ENCODE data around the gene NTF3. TPM values are rescaled to one million over a fixed set of nuclear protein-coding genes. Genes with fewer than 3 reads are reported as not detected.

NTF3 gene
- total RNA-seq, 1 donor from 2014 or later: 2.9 TPM

- no peak for FAIRE-seq
Measured at GRCh38 chr12:5456030-5456429, 24.1 kb downstream of the NTF3 start.

GRCh38 chr12:5456906-5457305, 25.0 kb downstream of the NTF3 start:
- DNase-seq (ENCODE audit: low spot score in 2 of 2): no peak
- FAIRE-seq: no peak

More at GRCh38 chr12:5456030-5456429, 24.1 kb downstream of the NTF3 start:
- no peak for DNase-seq (ENCODE audit: low spot score in 2 of 2)

GRCh38 chr12:5458229-5459050, 26.5 kb downstream of the NTF3 start:
- DNase-seq (ENCODE audit: low spot score in 2 of 2) (no peak), FAIRE-seq (no peak)

GRCh38 chr12:5459051-5459782, 27.3 kb downstream of the NTF3 start:
- FAIRE-seq: no peak

GRCh38 chr12:5460817-5461216, 28.9 kb downstream of the NTF3 start:
- FAIRE-seq (no peak), DNase-seq (ENCODE audit: low spot score in 2 of 2) (no peak)

More at GRCh38 chr12:5459051-5459782, 27.3 kb downstream of the NTF3 start:
- no peak for DNase-seq (ENCODE audit: low spot score in 2 of 2)

GRCh38 chr12:5461966-5462365, 30.1 kb downstream of the NTF3 start:
- FAIRE-seq: no peak
- DNase-seq (ENCODE audit: low spot score in 2 of 2): no peak

GRCh38 chr12:5464096-5464495, 32.2 kb downstream of the NTF3 start:
- DNase-seq (ENCODE audit: low spot score in 2 of 2) (no peak), FAIRE-seq (no peak)

GRCh38 chr12:5465384-5465783, 33.5 kb downstream of the NTF3 start:
- DNase-seq (ENCODE audit: low spot score in 2 of 2): no peak
- no peak for FAIRE-seq

- FAIRE-seq (no peak), DNase-seq (ENCODE audit: low spot score in 2 of 2) (no peak)
Measured at GRCh38 chr12:5466521-5466960, 34.6 kb downstream of the NTF3 start.

GRCh38 chr12:5467931-5468330, 36.0 kb downstream of the NTF3 start:
- no peak for FAIRE-seq

GRCh38 chr12:5470221-5470620, 38.3 kb downstream of the NTF3 start:
- DNase-seq (ENCODE audit: low spot score in 2 of 2): no peak
- no peak for FAIRE-seq

More at GRCh38 chr12:5467931-5468330, 36.0 kb downstream of the NTF3 start:
- no peak for DNase-seq (ENCODE audit: low spot score in 2 of 2)

- no peak for FAIRE-seq
- no peak for DNase-seq (ENCODE audit: low spot score in 2 of 2)
Measured at GRCh38 chr12:5470703-5471102, 38.8 kb downstream of the NTF3 start.

GRCh38 chr12:5473076-5473782, 41.3 kb downstream of the NTF3 start:
- no peak for FAIRE-seq
- DNase-seq (ENCODE audit: low spot score in 2 of 2): no peak

GRCh38 chr12:5473783-5474116, 41.8 kb downstream of the NTF3 start:
- DNase-seq (ENCODE audit: low spot score in 2 of 2) (no peak), FAIRE-seq (no peak)

GRCh38 chr12:5476356-5476755, 44.4 kb downstream of the NTF3 start:
- no peak for FAIRE-seq
- DNase-seq (ENCODE audit: low spot score in 2 of 2): no peak

GRCh38 chr12:5478081-5478706, 46.3 kb downstream of the NTF3 start:
- DNase-seq (ENCODE audit: low spot score in 2 of 2) (no peak), FAIRE-seq (no peak)

GRCh38 chr12:5479761-5480160, 47.9 kb downstream of the NTF3 start:
- DNase-seq (ENCODE audit: low spot score in 2 of 2) (no peak), FAIRE-seq (no peak)

- FAIRE-seq: no peak
- no peak for DNase-seq (ENCODE audit: low spot score in 2 of 2)
Measured at GRCh38 chr12:5480218-5480937, 48.5 kb downstream of the NTF3 start.

- DNase-seq (ENCODE audit: low spot score in 2 of 2) (no peak), FAIRE-seq (no peak)
Measured at GRCh38 chr12:5480938-5481303, 49.0 kb downstream of the NTF3 start.

- no peak for FAIRE-seq
Measured at GRCh38 chr12:5481645-5482044, 49.7 kb downstream of the NTF3 start.

More at GRCh38 chr12:5481645-5482044, 49.7 kb downstream of the NTF3 start:
- no peak for DNase-seq (ENCODE audit: low spot score in 2 of 2)

Data from frontal cortex (tissue), 4 donors.